Breast epithelium (tissue), 4 donors: ENCODE data around the gene ESPNL. TPM values are rescaled to one million over a fixed set of nuclear protein-coding genes. Genes with fewer than 3 reads are reported as not detected.

Source experiments
- DNase-seq, 2 donors: peaks; one replicate each; pipeline ENCODE4 v3.0.0-alpha.2; 2019; ENCODE audit warnings: low spot score in 2 of 2
- H3K27ac ChIP-seq, 2 donors: fragments of 200-600 bp; sonication (generic) in 1 of 2; one replicate each; pipeline ENCODE4 v1.5.1; 2016 to 2019; ENCODE audit warnings: mild to moderate bottlenecking in 1 of 2
- H3K27me3 ChIP-seq, 2 donors: fragments of 200-600 bp; sonication (generic) in 1 of 2; one replicate each; pipeline versions ENCODE4 v1.5.1 to v1.6.0; 2017 to 2019; ENCODE audit warnings: control low read depth in 1 of 2, mild to moderate bottlenecking in 1 of 2
- H3K36me3 ChIP-seq: fragments of 200-600 bp; one replicate; pipeline ENCODE4 v1.5.1; 2019
- H3K4me1 ChIP-seq, 2 donors: fragments of 200-600 bp; sonication (generic); one replicate each; pipeline ENCODE4 v1.5.1; 2016 to 2019; ENCODE audit warnings: control low read depth in 1 of 2
- H3K4me3 ChIP-seq, 3 donors: fragments of 200-600 bp; sonication (generic); 1 replicate in 2 of 3; 2 replicates in 1 of 3; pipeline ENCODE4 v1.5.1; 2016 to 2019; ENCODE audit warnings: mild to moderate bottlenecking in 3 of 3, moderate library complexity in 2 of 3
- H3K9me3 ChIP-seq, 2 donors: fragments of 200-600 bp; sonication (generic) in 1 of 2; one replicate each; pipeline ENCODE4 v1.5.1; 2016 to 2019; ENCODE audit warnings: control low read depth in 1 of 2
- POLR2A ChIP-seq: fragments of 450-650 bp; IDR thresholded peaks from one replicate; pipeline ENCODE4 v1.6.1; 2016; ENCODE audit warnings: antibody characterized with exemption, mild to moderate bottlenecking, moderate library complexity
- POLR2AphosphoS5 ChIP-seq, 3 donors: sonication (generic); formaldehyde crosslinking; IDR thresholded peaks; one replicate each; pipeline ENCODE4 v1.6.1; 2017; ENCODE audit warnings: antibody characterized with exemption in 3 of 3
- intact Hi-C: fragments of 100-400 bp; cut with DNase I; formaldehyde crosslinking; loops from one replicate; pipeline ENCODE4 v1.15.1; 2023; ENCODE audit warnings: low total_unique reads
- total RNA-seq, 3 donors: library from RNA; depleted of rRNA; stranded (reverse); fragments of >200 nt; gene quantifications; one replicate each; pipeline ENCODE4 v1.1.0, GENCODE V29; 2016
- TF ChIP-seq, protein P1 (sequence below), 3 donors: fragments of 450-650 bp; IDR thresholded peaks; one replicate each; pipeline ENCODE4 v1.5.1; 2016 to 2017; ENCODE audit warnings: antibody characterized with exemption in 3 of 3, mild to moderate bottlenecking in 3 of 3, moderate library complexity in 3 of 3

The ESPNL gene
- total RNA-seq, 3 donors from 2014 or later: 0.15 to 1.3 (median 0.64) TPM

DNA sequence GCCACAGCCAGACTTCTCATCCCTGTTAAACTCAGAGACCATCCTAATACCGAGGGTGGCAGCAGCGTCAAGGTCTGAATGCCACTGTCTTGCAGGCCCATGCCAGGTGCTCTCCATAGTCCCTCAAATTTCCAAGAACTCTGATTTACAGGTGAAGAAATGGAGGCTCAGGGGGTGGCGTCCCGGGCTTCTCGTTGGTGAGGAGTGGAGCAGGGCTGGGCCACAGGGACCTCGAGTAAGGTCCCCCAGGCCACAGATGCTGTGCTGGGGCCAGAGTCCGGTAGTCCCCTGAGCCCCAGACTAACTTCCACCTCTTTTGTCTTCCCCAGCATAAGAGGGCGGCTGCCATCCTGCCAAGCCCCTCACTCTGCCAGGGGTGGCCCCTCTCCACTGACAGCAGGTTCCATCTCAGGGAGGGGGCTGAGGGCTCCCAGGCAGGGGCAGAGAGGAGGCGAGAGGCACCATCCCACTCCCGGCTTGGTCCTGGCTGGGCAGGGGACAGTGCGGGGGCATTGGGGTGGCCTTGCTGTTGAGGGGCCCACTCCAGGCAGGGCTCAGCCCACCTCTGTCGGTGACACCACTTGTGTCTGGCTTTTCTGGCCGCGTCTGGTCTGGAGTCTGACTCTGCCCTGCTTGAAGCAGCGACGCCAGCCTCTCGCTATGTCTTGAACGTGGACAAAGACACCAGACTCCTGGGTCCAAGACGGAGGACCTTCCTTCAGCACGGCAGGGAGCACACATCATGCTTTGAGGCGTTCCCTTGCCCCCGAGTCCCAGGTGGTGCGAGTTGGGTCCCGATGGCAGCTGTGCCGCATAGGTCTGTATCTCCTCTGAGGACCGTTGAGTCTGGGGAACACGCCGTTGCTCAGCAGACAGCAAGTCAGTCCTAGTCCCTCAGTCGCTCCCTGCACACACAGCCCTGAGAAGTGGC lies 22.4 kb downstream of the ESPNL start:
- Histone ChIP-seq H3K27ac (no peak overlapping the region), H3K27me3 (peaks cover 0 to 10% of the 10 kb centered on the region in 2 donors), H3K36me3 (no peaks in the 10 kb centered on the region), H3K4me1 (no peaks in the 10 kb centered on the region), H3K9me3 (no peaks in the 10 kb centered on the region), H3K4me3 (no peak overlapping the region)
- intact Hi-C loops: no loop called here
- TF ChIP-seq, protein P1, sequence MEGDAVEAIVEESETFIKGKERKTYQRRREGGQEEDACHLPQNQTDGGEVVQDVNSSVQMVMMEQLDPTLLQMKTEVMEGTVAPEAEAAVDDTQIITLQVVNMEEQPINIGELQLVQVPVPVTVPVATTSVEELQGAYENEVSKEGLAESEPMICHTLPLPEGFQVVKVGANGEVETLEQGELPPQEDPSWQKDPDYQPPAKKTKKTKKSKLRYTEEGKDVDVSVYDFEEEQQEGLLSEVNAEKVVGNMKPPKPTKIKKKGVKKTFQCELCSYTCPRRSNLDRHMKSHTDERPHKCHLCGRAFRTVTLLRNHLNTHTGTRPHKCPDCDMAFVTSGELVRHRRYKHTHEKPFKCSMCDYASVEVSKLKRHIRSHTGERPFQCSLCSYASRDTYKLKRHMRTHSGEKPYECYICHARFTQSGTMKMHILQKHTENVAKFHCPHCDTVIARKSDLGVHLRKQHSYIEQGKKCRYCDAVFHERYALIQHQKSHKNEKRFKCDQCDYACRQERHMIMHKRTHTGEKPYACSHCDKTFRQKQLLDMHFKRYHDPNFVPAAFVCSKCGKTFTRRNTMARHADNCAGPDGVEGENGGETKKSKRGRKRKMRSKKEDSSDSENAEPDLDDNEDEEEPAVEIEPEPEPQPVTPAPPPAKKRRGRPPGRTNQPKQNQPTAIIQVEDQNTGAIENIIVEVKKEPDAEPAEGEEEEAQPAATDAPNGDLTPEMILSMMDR (IDR thresholded peaks at IDR 0.05): no peak
- TF ChIP-seq POLR2A: no peak
- no peak for TF ChIP-seq POLR2AphosphoS5 (IDR thresholded peaks at IDR 0.05)
- DNase-seq: no peak

DNA sequence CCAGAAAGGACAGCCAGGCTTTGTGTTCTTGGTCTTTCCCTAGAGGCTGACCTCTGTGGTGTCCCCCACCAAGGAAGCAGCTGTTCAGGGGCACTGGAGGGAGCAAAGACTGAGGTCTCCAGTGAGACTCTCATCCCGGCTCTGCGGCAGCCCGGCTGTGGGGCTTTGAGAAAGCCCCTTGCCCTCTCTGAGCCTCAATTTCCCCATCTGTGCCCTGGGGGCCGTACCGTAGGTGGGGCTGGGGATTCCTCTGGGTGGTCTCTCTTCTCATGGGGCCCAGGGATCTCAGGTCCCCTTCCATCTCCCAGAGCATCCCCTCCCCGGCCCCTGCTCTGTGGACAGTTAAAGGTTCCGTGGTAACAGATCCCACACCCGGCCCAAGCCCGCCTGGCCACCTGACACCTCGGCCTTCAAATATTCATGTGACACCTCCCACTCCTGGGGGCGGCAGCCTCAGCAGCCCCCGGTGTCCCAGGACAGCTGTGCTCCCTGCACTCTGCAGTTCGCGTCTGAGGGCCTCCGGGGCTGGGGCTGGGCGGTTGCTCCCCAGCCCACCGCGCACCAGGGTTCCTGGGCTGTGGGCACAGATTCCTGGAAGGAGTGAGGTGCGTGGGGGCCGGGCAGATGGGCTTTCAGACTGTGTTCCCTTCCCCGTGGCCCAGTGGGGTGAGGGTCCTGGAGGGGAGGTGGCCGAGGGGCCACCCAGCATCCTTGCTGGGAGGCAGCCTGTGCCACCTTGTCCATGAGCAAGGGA lies 23.3 kb downstream of the ESPNL start:
- no peak overlapping the region for H3K4me3 ChIP-seq
- H3K9me3 ChIP-seq: no peaks in the 10 kb centered on the region
- TF ChIP-seq, protein P1 (IDR thresholded peaks at IDR 0.05): no peak
- TF ChIP-seq POLR2AphosphoS5 (IDR thresholded peaks at IDR 0.05) (no peak), POLR2A (no peak)
- H3K36me3 ChIP-seq: no peaks in the 10 kb centered on the region
- peaks cover 0 to 7% of the 10 kb centered on the region in 2 donors for H3K27me3 ChIP-seq
- no peaks in the 10 kb centered on the region for H3K4me1 ChIP-seq
- intact Hi-C loops: no loop called here
- H3K27ac ChIP-seq: no peak overlapping the region
- no peak for DNase-seq

DNA sequence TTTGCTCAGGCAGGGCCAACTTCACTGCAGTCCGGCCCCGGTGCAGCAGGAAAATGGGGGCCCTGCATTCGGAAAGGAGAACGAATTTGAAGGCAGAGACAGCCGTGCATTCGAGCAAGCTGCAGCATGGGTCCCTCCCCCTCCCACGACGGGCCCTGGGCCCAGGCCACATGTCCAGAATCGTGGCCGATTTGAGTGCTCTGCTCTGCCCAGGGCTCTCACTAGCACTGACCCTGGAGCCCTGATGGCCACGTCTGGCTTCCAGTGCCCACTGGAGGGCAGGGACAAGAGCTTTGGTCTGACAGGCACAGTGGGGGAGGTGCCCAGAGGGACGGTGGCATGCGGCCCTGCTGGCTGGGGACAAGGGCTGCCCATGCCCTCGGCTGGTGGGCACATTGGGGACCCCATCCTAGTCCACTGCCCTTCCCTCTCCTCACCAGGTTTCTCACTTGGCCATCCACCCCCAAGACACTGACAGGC lies 23.9 kb downstream of the ESPNL start:
- TF ChIP-seq POLR2A (no peak), POLR2AphosphoS5 (IDR thresholded peaks at IDR 0.05) (no peak)
- TF ChIP-seq, protein P1 (IDR thresholded peaks at IDR 0.05): no peak
- DNase-seq: no peak
- H3K4me3 ChIP-seq: no peak overlapping the region
- H3K27ac ChIP-seq: no peak overlapping the region
- H3K36me3 ChIP-seq: no peaks in the 10 kb centered on the region
- H3K4me1 ChIP-seq: no peaks in the 10 kb centered on the region
- intact Hi-C loops: no loop called here
- peaks cover 0 to 7% of the 10 kb centered on the region in 2 donors for H3K27me3 ChIP-seq
- H3K9me3 ChIP-seq: no peaks in the 10 kb centered on the region

DNA sequence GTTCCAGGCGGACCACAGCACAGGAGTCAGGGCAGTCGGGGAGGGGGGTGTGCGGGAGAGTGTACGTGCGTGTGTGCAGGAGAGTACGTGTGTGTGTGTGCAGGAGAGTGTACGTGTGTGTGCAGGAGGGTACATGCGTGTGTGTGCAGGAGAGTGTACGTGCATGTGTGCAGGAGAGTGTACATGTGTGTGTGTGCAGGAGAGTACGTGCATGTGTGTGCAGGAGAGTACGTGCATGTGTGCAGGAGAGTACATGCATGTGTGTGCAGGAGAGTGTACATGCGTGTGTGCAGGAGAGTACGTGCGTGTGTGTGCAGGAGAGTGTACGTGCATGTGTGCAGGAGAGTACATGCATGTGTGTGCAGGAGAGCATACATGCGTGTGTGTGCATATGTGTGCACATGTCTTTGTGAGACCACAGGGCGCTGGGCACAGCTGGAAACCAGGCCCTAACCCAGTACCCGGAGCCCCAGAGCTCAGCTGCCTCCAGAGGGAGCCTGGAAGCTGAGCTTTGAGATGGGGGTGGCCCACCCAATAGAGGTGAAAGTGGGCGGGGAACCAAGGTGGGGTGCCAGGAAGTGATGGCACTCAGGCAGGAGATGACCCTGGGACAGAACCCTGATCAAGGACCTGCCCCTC lies 24.5 kb downstream of the ESPNL start:
- H3K9me3 ChIP-seq: no peaks in the 10 kb centered on the region
- intact Hi-C loops: no loop called here
- H3K4me3 ChIP-seq: no peak overlapping the region
- peaks cover 0 to 7% of the 10 kb centered on the region in 2 donors for H3K27me3 ChIP-seq
- H3K36me3 ChIP-seq: no peaks in the 10 kb centered on the region
- H3K4me1 ChIP-seq: no peaks in the 10 kb centered on the region
- no peak overlapping the region for H3K27ac ChIP-seq
- no peak for TF ChIP-seq POLR2AphosphoS5 (IDR thresholded peaks at IDR 0.05)
- DNase-seq: no peak

DNA sequence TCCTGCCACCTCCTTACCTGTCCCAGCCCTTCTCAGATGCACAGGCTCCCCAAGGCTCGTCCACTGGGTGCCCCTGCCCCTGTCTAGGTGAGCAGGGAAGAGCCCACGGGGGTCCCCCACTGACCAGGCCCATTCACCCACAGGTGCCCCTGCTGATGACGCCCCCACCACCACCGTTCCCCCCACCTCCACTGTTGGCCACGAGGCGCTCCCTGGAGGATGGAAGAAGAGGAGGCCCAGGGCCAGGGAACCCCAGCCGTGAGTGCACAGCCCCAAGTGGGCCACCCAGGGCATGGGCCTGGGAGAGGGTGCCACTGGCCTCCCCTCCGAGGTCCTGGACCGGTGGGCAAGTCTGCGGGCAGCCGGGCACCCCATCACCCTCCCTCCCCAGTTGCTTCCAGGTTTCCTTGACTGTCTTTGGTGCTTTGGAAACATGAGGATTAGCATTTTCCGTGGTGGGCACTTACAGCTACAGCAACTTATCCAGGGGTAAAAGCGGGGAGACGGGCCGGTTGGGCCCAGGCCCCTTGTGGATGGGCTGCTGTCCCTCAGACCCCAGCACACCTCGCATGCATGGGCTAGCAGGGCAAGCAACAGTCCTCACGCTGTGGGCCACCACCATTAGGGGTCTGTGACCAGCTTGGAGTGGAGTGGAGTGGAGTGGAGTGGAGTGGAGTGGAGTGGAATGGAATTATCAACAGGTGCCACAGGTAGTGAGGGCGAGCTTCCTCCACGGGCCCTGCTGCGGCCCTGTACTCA lies 25.2 kb downstream of the ESPNL start:
- Histone ChIP-seq H3K4me3 (no peak overlapping the region), H3K27ac (no peak overlapping the region), H3K9me3 (no peaks in the 10 kb centered on the region), H3K27me3 (peaks cover 0 to 7% of the 10 kb centered on the region in 2 donors), H3K36me3 (no peaks in the 10 kb centered on the region), H3K4me1 (no peaks in the 10 kb centered on the region)
- TF ChIP-seq POLR2AphosphoS5 (IDR thresholded peaks at IDR 0.05): no peak
- TF ChIP-seq POLR2A: no peak
- TF ChIP-seq, protein P1 (IDR thresholded peaks at IDR 0.05): no peak
- no peak for DNase-seq
- intact Hi-C loops: no loop called here
